Measurements from ENCODE around the gene GNAQ. TPM values are rescaled to one million over a fixed set of nuclear protein-coding genes. Genes with fewer than 3 reads are reported as not detected.

GNAQ gene
- total RNA-seq, 1 donor, result 58.0 TPM

DNA sequence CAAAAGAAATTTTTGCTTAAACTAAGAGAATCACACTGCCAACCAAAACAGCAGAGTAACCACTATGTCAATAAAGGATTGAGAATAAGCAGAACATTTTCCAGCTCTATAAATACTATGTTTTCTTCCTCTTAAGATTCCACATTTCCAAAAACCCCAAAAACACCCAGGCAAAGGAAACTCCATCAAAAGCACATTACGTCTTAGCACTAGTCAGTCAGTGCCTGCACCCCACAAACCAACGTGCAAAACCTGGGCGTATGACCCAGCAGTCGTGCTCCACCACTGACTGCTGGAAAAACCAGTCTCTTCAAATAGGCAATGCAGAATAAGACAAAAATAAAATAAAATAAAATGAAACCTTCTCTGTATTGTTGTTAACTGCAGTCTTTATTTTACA, 85.3 kb downstream of the GNAQ start:
- no peak overlapping the region for H3K4me3 ChIP-seq (ENCODE audit: low read depth, low read length)
- TF ChIP-seq, protein P1, sequence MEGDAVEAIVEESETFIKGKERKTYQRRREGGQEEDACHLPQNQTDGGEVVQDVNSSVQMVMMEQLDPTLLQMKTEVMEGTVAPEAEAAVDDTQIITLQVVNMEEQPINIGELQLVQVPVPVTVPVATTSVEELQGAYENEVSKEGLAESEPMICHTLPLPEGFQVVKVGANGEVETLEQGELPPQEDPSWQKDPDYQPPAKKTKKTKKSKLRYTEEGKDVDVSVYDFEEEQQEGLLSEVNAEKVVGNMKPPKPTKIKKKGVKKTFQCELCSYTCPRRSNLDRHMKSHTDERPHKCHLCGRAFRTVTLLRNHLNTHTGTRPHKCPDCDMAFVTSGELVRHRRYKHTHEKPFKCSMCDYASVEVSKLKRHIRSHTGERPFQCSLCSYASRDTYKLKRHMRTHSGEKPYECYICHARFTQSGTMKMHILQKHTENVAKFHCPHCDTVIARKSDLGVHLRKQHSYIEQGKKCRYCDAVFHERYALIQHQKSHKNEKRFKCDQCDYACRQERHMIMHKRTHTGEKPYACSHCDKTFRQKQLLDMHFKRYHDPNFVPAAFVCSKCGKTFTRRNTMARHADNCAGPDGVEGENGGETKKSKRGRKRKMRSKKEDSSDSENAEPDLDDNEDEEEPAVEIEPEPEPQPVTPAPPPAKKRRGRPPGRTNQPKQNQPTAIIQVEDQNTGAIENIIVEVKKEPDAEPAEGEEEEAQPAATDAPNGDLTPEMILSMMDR (IDR thresholded peaks at IDR 0.05; ENCODE audit: insufficient read depth, low read length), result no peak
- no peak for DNase-seq (ENCODE audit: low read depth)

DNA sequence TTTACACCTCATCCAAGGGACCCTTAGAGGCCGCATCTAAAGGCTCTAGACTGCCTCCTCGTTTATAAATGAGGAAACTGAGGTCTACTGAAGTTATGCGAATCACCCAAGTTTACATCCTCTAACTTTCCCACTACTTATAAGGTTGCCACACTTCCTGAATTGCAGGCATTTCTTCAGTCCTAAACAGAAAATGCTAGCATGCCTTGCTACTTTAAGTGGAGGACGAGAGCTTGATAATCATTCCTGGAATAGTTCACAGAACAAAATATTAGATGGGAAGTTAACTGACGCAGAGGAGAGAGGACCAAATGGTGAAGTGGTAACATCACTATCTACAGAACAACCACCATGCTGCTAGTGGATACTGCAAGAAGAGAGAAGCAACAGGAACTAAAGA, 85.8 kb downstream of the GNAQ start:
- TF ChIP-seq, protein P1 (IDR thresholded peaks at IDR 0.05; ENCODE audit: insufficient read depth, low read length), result no peak
- DNase-seq (ENCODE audit: low read depth), result peak; percentile 62
- H3K4me3 ChIP-seq (ENCODE audit: low read depth, low read length), result no peak overlapping the region

DNA sequence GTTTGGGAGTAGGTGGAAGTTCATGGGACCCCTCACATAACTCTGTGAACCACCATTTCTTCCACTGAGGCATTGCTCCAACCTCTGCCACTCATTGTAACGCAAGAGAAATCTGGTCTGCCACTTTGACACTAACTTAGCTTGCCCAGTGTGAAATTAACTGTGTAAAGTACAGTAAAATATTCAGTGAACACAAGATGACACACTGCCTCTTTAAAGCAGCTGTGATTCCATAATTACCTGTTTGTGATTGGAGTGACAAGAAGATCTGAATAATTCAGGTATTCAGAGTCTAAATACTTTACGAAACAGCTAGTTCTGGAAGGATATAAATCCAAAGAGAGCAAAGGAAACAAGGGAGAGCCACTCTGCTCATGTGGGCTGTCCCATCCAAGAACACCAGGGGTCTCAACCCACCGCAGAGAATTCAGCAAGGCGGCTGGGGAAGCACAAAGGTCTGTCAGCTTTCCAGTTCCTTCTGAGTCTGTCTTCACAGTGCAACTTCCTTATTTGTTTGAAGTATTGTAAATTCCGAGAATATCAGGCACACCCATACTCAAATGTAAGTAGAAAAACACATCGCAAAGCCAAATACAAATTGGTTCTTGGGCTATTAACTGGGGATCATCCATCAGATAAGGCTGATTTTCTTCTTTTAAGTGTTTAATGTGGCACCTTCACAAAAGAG, 86.9 kb downstream of the GNAQ start:
- DNase-seq (ENCODE audit: low read depth), result peak; percentile 54
- TF ChIP-seq, protein P1 (IDR thresholded peaks at IDR 0.05; ENCODE audit: insufficient read depth, low read length), result peak; percentile 11
- H3K4me3 ChIP-seq (ENCODE audit: low read depth, low read length), result no peak overlapping the region

DNA sequence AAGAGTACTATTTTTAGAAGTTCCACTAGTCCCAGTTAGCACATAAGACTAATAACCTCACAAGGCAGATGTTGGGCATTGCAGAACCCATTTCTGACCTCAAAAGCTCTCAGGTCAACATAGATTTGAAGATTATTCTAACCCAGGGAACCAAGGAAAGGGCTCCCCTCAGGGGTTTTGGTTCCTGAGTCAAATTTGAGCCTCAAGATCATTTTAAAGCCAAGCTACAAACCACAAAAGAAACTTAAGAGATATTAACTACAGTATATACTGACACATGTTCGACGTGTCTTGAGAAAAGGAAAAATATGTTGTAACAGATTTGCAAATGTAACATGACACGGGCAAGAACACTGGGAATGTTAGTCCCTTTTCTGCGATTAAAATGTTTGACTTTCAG, 88.6 kb downstream of the GNAQ start:
- TF ChIP-seq, protein P1 (IDR thresholded peaks at IDR 0.05; ENCODE audit: insufficient read depth, low read length), result no peak
- no peak for DNase-seq (ENCODE audit: low read depth)
- no peak overlapping the region for H3K4me3 ChIP-seq (ENCODE audit: low read depth, low read length)

DNA sequence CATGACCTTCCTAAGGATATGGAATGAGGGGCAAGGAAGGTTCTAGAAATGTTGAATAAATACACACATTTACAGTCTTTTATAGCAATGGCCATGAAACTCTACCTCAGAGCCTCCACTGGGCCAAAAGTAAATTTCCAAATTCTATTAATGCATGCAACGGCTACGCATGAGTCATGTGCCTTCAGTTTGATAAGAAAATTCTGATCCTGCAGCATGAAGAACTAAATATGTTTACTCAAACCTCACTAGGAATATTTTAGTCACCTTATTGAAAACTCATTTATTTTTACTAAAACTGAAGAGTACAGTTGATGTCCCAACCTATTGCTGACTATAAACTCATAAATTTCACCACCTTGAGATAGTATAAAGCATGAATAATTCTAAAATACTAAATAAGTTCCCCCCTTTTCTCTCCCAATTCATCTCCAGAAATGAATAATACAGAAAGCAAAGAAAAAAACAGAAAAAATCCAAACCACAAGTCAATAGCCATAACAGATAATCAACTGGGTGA, 92.4 kb downstream of the GNAQ start:
- peak; percentile 71 for DNase-seq (ENCODE audit: low read depth)
- TF ChIP-seq, protein P1 (IDR thresholded peaks at IDR 0.05; ENCODE audit: insufficient read depth, low read length), result no peak
- no peak overlapping the region for H3K4me3 ChIP-seq (ENCODE audit: low read depth, low read length)

DNA sequence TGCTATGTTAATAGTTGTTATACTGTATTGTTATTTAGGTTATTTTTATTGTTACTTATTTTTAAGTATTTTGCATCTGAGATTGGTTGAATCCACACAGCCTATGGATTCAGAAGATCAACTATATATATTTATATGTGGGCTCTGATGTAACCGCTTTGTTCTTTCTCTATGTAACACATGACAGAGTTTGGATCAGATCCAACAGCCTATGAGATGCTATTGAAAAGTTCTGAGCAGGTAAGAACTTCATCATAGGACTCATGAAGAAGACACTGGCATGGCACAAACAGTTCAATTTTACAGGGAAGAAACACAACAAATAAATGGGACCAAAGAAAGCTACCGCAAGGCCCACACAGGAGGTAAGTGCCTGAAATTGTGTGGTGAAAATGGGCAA, 93.4 kb downstream of the GNAQ start:
- TF ChIP-seq, protein P1 (IDR thresholded peaks at IDR 0.05; ENCODE audit: insufficient read depth, low read length), result no peak
- no peak for DNase-seq (ENCODE audit: low read depth)

DNA sequence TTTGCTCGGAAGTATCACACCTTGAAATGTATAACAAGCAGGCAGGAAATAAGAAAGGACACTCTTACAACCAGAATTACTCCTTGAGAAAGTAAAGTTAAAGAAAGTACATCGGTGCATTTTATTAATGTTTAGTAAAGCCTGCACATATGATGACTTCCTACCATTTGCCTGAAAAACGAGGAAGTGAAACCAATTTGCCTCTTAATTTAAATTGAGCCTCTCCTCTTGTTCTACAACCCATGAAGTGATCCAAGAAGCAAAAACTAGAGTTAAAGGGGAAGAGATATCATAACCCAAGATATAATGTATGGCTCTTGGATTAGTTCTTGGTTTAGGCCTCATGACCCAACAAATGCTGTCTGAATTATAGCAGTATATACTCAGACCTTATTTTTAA, 95.6 kb downstream of the GNAQ start:
- DNase-seq (ENCODE audit: low read depth), result no peak
- no peak overlapping the region for H3K4me3 ChIP-seq (ENCODE audit: low read depth, low read length)
- TF ChIP-seq, protein P1 (IDR thresholded peaks at IDR 0.05; ENCODE audit: insufficient read depth, low read length), result no peak

More for the DNA sequence above, 93.4 kb downstream of the GNAQ start:
- H3K4me3 ChIP-seq (ENCODE audit: low read depth, low read length), result no peak overlapping the region

All from fibroblast of the aortic adventitia (primary cell).